A549 (cell line): ENCODE measurements around the gene SYNE4.

Source experiments
- CEBPB ChIP-seq, 2 experiments: fragments of >200 bp in 1 of 2; sonication (Bioruptor Twin) in 1 of 2; formaldehyde crosslinking in 1 of 2; IDR thresholded peaks; 2 replicates each; pipeline ENCODE4 v1.6.1; 2012 to 2016
- CHD4 ChIP-seq: fragments of 200-600 bp; sonication (generic); IDR thresholded peaks from 2 replicates; pipeline ENCODE4 v1.6.1; 2016; ENCODE audit warnings: antibody characterized with exemption, mild to moderate bottlenecking, borderline replicate concordance
- EP300 ChIP-seq, 2 experiments: fragments of >200 bp; sonication (Bioruptor Twin); formaldehyde crosslinking; IDR thresholded peaks; 2 replicates in 1 of 2; 3 replicates in 1 of 2; pipeline ENCODE4 v1.6.1; 2016 to 2017
- ESRRA ChIP-seq: fragments of 150-350 bp; IDR thresholded peaks from 2 replicates; pipeline ENCODE4 v1.6.1; 2014; ENCODE audit warnings: mild to moderate bottlenecking, low read length, borderline replicate concordance
- MYC ChIP-seq: IDR thresholded peaks from 2 replicates; pipeline ENCODE4 v1.6.1; 2012; ENCODE audit warnings: mild to moderate bottlenecking, inconsistent platforms, low read length, improper control_type of control experiment, borderline replicate concordance
- POLR2A ChIP-seq: IDR thresholded peaks from 2 replicates; pipeline ENCODE4 v1.6.1; 2012; ENCODE audit warnings: mild to moderate bottlenecking, low read length
- ZFP36 ChIP-seq: fragments of 450-650 bp; IDR thresholded peaks from 2 replicates; pipeline ENCODE4 v1.6.1; 2014; ENCODE audit warnings: borderline replicate concordance; ENCODE audit not compliant: partially characterized antibody
- TF ChIP-seq, protein P1 (sequence below): fragments of >200 bp; sonication (Bioruptor Twin); formaldehyde crosslinking; IDR thresholded peaks from 3 replicates; pipeline ENCODE4 v1.5.1; 2016
- TF ChIP-seq, protein P2 (sequence below): fragments of >200 bp; sonication (Bioruptor Twin); formaldehyde crosslinking; IDR thresholded peaks from 3 replicates; pipeline ENCODE4 v1.6.1; 2016
- TF ChIP-seq, protein P3 (sequence below): fragments of 150-350 bp; IDR thresholded peaks from 2 replicates; pipeline ENCODE4 v1.6.1; 2014; ENCODE audit warnings: low read depth, mild to moderate bottlenecking, low read length
- TF ChIP-seq, protein P4 (sequence below): fragments of 200-600 bp; sonication (generic); IDR thresholded peaks from 2 replicates; pipeline ENCODE4 v1.6.1; 2016; ENCODE audit warnings: antibody characterized with exemption, mild to moderate bottlenecking, moderate library complexity

DNA sequence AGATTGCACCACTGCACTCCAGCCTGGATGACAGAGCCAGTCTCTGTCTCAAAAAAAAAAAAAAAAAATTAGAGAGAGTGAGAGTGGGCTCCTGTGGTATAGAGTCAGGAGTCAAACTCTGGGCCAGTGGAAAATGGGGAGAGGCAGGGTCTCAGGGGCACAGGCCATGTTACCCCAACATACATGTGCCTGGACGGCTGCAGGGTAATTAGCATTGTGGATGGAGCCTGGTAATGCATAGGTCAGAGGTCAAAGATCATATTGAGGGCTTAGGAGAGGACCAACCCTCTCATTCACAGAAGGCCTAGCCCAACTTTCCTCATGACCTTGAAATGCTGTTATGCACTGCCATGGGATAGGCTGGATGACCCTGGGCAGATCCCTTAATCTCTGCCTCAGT is 16.9 kb upstream of the SYNE4 start:
- TF ChIP-seq ZFP36: no peak
- no peak for TF ChIP-seq MYC
- no peak for TF ChIP-seq CHD4
- TF ChIP-seq, protein P1, sequence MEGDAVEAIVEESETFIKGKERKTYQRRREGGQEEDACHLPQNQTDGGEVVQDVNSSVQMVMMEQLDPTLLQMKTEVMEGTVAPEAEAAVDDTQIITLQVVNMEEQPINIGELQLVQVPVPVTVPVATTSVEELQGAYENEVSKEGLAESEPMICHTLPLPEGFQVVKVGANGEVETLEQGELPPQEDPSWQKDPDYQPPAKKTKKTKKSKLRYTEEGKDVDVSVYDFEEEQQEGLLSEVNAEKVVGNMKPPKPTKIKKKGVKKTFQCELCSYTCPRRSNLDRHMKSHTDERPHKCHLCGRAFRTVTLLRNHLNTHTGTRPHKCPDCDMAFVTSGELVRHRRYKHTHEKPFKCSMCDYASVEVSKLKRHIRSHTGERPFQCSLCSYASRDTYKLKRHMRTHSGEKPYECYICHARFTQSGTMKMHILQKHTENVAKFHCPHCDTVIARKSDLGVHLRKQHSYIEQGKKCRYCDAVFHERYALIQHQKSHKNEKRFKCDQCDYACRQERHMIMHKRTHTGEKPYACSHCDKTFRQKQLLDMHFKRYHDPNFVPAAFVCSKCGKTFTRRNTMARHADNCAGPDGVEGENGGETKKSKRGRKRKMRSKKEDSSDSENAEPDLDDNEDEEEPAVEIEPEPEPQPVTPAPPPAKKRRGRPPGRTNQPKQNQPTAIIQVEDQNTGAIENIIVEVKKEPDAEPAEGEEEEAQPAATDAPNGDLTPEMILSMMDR: no peak
- TF ChIP-seq CEBPB (IDR thresholded peaks at IDR 0.05): no peak
- TF ChIP-seq POLR2A: no peak
- TF ChIP-seq ESRRA: no peak
- TF ChIP-seq, protein P2, sequence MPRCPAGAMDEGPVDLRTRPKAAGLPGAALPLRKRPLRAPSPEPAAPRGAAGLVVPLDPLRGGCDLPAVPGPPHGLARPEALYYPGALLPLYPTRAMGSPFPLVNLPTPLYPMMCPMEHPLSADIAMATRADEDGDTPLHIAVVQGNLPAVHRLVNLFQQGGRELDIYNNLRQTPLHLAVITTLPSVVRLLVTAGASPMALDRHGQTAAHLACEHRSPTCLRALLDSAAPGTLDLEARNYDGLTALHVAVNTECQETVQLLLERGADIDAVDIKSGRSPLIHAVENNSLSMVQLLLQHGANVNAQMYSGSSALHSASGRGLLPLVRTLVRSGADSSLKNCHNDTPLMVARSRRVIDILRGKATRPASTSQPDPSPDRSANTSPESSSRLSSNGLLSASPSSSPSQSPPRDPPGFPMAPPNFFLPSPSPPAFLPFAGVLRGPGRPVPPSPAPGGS: no peak
- no peak for TF ChIP-seq EP300 (IDR thresholded peaks at IDR 0.05)
- TF ChIP-seq, protein P3, sequence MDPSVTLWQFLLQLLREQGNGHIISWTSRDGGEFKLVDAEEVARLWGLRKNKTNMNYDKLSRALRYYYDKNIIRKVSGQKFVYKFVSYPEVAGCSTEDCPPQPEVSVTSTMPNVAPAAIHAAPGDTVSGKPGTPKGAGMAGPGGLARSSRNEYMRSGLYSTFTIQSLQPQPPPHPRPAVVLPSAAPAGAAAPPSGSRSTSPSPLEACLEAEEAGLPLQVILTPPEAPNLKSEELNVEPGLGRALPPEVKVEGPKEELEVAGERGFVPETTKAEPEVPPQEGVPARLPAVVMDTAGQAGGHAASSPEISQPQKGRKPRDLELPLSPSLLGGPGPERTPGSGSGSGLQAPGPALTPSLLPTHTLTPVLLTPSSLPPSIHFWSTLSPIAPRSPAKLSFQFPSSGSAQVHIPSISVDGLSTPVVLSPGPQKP: no peak
- TF ChIP-seq, protein P4, sequence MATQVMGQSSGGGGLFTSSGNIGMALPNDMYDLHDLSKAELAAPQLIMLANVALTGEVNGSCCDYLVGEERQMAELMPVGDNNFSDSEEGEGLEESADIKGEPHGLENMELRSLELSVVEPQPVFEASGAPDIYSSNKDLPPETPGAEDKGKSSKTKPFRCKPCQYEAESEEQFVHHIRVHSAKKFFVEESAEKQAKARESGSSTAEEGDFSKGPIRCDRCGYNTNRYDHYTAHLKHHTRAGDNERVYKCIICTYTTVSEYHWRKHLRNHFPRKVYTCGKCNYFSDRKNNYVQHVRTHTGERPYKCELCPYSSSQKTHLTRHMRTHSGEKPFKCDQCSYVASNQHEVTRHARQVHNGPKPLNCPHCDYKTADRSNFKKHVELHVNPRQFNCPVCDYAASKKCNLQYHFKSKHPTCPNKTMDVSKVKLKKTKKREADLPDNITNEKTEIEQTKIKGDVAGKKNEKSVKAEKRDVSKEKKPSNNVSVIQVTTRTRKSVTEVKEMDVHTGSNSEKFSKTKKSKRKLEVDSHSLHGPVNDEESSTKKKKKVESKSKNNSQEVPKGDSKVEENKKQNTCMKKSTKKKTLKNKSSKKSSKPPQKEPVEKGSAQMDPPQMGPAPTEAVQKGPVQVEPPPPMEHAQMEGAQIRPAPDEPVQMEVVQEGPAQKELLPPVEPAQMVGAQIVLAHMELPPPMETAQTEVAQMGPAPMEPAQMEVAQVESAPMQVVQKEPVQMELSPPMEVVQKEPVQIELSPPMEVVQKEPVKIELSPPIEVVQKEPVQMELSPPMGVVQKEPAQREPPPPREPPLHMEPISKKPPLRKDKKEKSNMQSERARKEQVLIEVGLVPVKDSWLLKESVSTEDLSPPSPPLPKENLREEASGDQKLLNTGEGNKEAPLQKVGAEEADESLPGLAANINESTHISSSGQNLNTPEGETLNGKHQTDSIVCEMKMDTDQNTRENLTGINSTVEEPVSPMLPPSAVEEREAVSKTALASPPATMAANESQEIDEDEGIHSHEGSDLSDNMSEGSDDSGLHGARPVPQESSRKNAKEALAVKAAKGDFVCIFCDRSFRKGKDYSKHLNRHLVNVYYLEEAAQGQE: no peak
